Mucosa of rectum (tissue), 2 donors: ENCODE results near the gene TRMT10A.

Experiments used
- H3K27ac ChIP-seq, 2 donors: one replicate each; pipeline ENCODE4 v1.7.0; 2013; ENCODE audit warnings: inconsistent platforms in 2 of 2, low read depth in 2 of 2, low read length in 2 of 2
- H3K27me3 ChIP-seq, 2 donors: one replicate each; pipeline ENCODE4 v1.7.0; 2013; ENCODE audit warnings: low read length in 2 of 2; ENCODE audit not compliant: control insufficient read depth in 2 of 2, insufficient read depth in 2 of 2
- H3K36me3 ChIP-seq, 2 donors: one replicate each; pipeline ENCODE4 v1.7.0; 2013; ENCODE audit warnings: low read length in 2 of 2; ENCODE audit not compliant: control insufficient read depth in 2 of 2, insufficient read depth in 2 of 2
- H3K4me1 ChIP-seq, 2 donors: one replicate each; pipeline ENCODE4 v1.7.0; 2013; ENCODE audit warnings: low read length in 2 of 2, mild to moderate bottlenecking in 1 of 2; ENCODE audit not compliant: control insufficient read depth in 2 of 2, insufficient read depth in 2 of 2
- H3K4me3 ChIP-seq, 2 donors: one replicate each; pipeline ENCODE4 v1.7.0; 2013; ENCODE audit warnings: low read length in 2 of 2
- H3K9ac ChIP-seq, 2 donors: one replicate each; pipeline ENCODE4 v1.7.0; 2013; ENCODE audit warnings: low read length in 2 of 2, low read depth in 1 of 2, mild to moderate bottlenecking in 1 of 2
- H3K9me3 ChIP-seq, 2 donors: one replicate each; pipeline ENCODE4 v1.7.0; 2013; ENCODE audit warnings: low read length in 2 of 2; ENCODE audit not compliant: control insufficient read depth in 2 of 2
- donor health status: healthy.
- donor health status: Normal muscosa, but diverticular disease.

TRMT10A gene

GRCh38 chr4:99563310-99564186, at the start of gene TRMT10A:
Gene TRMT10A (minus strand): TSS chr4:99564039. CDS start chr4:99559338, 4,701 bp downstream.
- Histone ChIP-seq H3K27ac (peak within 1 kb of the TSS; percentile 94 to 96), H3K4me1 (peaks cover 6 to 8% of the 10 kb centered on the region in 2 donors), H3K27me3 (peaks cover 0 to 3% of the 10 kb centered on the region in 2 donors), H3K4me3 (peak within 1 kb of the TSS; percentile 85 to 91), H3K9me3 (no peaks in the 10 kb centered on the region), H3K36me3 (no peaks in the 10 kb centered on the region), H3K9ac (peak within 1 kb of the TSS; percentile 87 to 98)

GRCh38 chr4:99612704-99613103, 48.9 kb upstream of the TRMT10A start:
- no peak overlapping the region for H3K27ac ChIP-seq

GRCh38 chr4:99612281-99612680, 48.4 kb upstream of the TRMT10A start:
- no peaks in the 10 kb centered on the region for H3K27me3 ChIP-seq
- H3K4me3 ChIP-seq, result no peak overlapping the region
- H3K36me3 ChIP-seq, result no peaks in the 10 kb centered on the region
- no peaks in the 10 kb centered on the region for H3K4me1 ChIP-seq
- no peaks in the 10 kb centered on the region for H3K9me3 ChIP-seq
- H3K9ac ChIP-seq, result no peak overlapping the region
- no peak overlapping the region for H3K27ac ChIP-seq

More at GRCh38 chr4:99612704-99613103, 48.9 kb upstream of the TRMT10A start:
- Histone ChIP-seq H3K9me3 (no peaks in the 10 kb centered on the region), H3K27me3 (no peaks in the 10 kb centered on the region), H3K36me3 (no peaks in the 10 kb centered on the region), H3K4me1 (no peaks in the 10 kb centered on the region), H3K9ac (no peak overlapping the region), H3K4me3 (no peak overlapping the region)

- Histone ChIP-seq H3K27me3 (no peaks in the 10 kb centered on the region), H3K4me1 (no peaks in the 10 kb centered on the region), H3K27ac (no peak overlapping the region), H3K9ac (no peak overlapping the region), H3K4me3 (no peak overlapping the region), H3K9me3 (no peaks in the 10 kb centered on the region), H3K36me3 (no peaks in the 10 kb centered on the region)
Measured at GRCh38 chr4:99610605-99611175, 46.9 kb upstream of the TRMT10A start.

GRCh38 chr4:99608417-99608816, 44.6 kb upstream of the TRMT10A start:
- Histone ChIP-seq H3K4me1 (no peaks in the 10 kb centered on the region), H3K27ac (no peak overlapping the region), H3K36me3 (no peaks in the 10 kb centered on the region), H3K9me3 (no peaks in the 10 kb centered on the region), H3K27me3 (no peaks in the 10 kb centered on the region), H3K4me3 (no peak overlapping the region), H3K9ac (no peak overlapping the region)

GRCh38 chr4:99606716-99607115, 42.9 kb upstream of the TRMT10A start:
- Histone ChIP-seq H3K4me1 (no peaks in the 10 kb centered on the region), H3K9ac (no peak overlapping the region), H3K27ac (no peak overlapping the region), H3K4me3 (no peak overlapping the region), H3K27me3 (no peaks in the 10 kb centered on the region), H3K9me3 (no peaks in the 10 kb centered on the region), H3K36me3 (no peaks in the 10 kb centered on the region)

- Histone ChIP-seq H3K9ac (no peak overlapping the region), H3K4me1 (no peaks in the 10 kb centered on the region)
Measured at GRCh38 chr4:99594818-99595217, 31.0 kb upstream of the TRMT10A start.

GRCh38 chr4:99593781-99594641, 30.2 kb upstream of the TRMT10A start:
- no peaks in the 10 kb centered on the region for H3K36me3 ChIP-seq
- no peaks in the 10 kb centered on the region for H3K9me3 ChIP-seq
- H3K4me1 ChIP-seq, result no peaks in the 10 kb centered on the region
- no peak overlapping the region for H3K27ac ChIP-seq
- H3K27me3 ChIP-seq, result no peaks in the 10 kb centered on the region
- no peak overlapping the region for H3K4me3 ChIP-seq
- no peak overlapping the region for H3K9ac ChIP-seq

More at GRCh38 chr4:99594818-99595217, 31.0 kb upstream of the TRMT10A start:
- H3K27me3 ChIP-seq, result peaks cover 0 to 2% of the 10 kb centered on the region in 2 donors
- no peak overlapping the region for H3K4me3 ChIP-seq
- no peak overlapping the region for H3K27ac ChIP-seq
- H3K9me3 ChIP-seq, result no peaks in the 10 kb centered on the region
- no peaks in the 10 kb centered on the region for H3K36me3 ChIP-seq

- Histone ChIP-seq H3K9ac (no peak overlapping the region), H3K4me3 (no peak overlapping the region), H3K27ac (no peak overlapping the region), H3K27me3 (no peaks in the 10 kb centered on the region), H3K9me3 (no peaks in the 10 kb centered on the region), H3K36me3 (no peaks in the 10 kb centered on the region), H3K4me1 (peaks cover 0 to 4% of the 10 kb centered on the region in 2 donors)
Measured at GRCh38 chr4:99591757-99592156, 27.9 kb upstream of the TRMT10A start.

GRCh38 chr4:99587803-99588202, 24.0 kb upstream of the TRMT10A start:
- H3K4me3 ChIP-seq, result no peak overlapping the region
- H3K36me3 ChIP-seq, result no peaks in the 10 kb centered on the region
- H3K27me3 ChIP-seq, result no peaks in the 10 kb centered on the region
- no peak overlapping the region for H3K27ac ChIP-seq
- no peak overlapping the region for H3K9ac ChIP-seq
- H3K4me1 ChIP-seq, result peaks cover 3 to 13% of the 10 kb centered on the region in 2 donors
- no peaks in the 10 kb centered on the region for H3K9me3 ChIP-seq
